Neuronal stem cell (in vitro differentiated cells): ENCODE data around the gene RUBCNL.
A peak's percentile ranks its signal among the peaks of the same experiment; 100 is the strongest.

Experiments
- DNase-seq: peaks from one replicate; pipeline ENCODE4 v3.0.0-alpha.2; 2013; ENCODE audit warnings: low spot score
- H2AFZ ChIP-seq: one replicate; pipeline ENCODE4 v1.6.1; 2013; ENCODE audit warnings: mild to moderate bottlenecking, low read length, inconsistent platforms
- H2AK5ac ChIP-seq: 2 replicates; pipeline ENCODE4 v1.6.1; 2013; ENCODE audit warnings: low read depth, mild to moderate bottlenecking, inconsistent platforms, low read length, moderate library complexity, mixed read lengths
- H2BK120ac ChIP-seq: 2 replicates; pipeline ENCODE4 v1.6.1; 2013; ENCODE audit warnings: low read depth, mild to moderate bottlenecking, inconsistent platforms, low read length, moderate library complexity, mixed read lengths
- H2BK12ac ChIP-seq: one replicate; pipeline ENCODE4 v1.6.1; 2013; ENCODE audit warnings: low read length, inconsistent platforms
- H2BK15ac ChIP-seq: 2 replicates; pipeline ENCODE4 v1.6.1; 2013; ENCODE audit warnings: mild to moderate bottlenecking, low read length, inconsistent platforms, mixed read lengths
- H2BK5ac ChIP-seq: one replicate; pipeline ENCODE4 v1.6.1; 2013; ENCODE audit warnings: inconsistent platforms, mild to moderate bottlenecking, low read length, moderate library complexity
- H3K14ac ChIP-seq: one replicate; pipeline ENCODE4 v1.6.1; 2013; ENCODE audit warnings: low read length, inconsistent platforms
- H3K18ac ChIP-seq: 2 replicates; pipeline ENCODE4 v1.6.1; 2013; ENCODE audit warnings: low read length, inconsistent platforms
- H3K23ac ChIP-seq: 2 replicates; pipeline ENCODE4 v1.6.1; 2013; ENCODE audit warnings: low read depth, mild to moderate bottlenecking, mixed read lengths, low read length, inconsistent platforms; ENCODE audit not compliant: poor library complexity
- H3K27ac ChIP-seq: replicated peaks from 3 replicates; pipeline ENCODE4 v1.5.1; 2013; ENCODE audit warnings: low read length, inconsistent platforms
- H3K27me3 ChIP-seq, 3 experiments: 2 replicates each; pipeline ENCODE4 v1.6.1; 2013; ENCODE audit warnings: low read length in 3 of 3, mild to moderate bottlenecking in 2 of 3, inconsistent platforms in 1 of 3, low read depth in 1 of 3, mixed read lengths in 1 of 3, moderate library complexity in 1 of 3; ENCODE audit not compliant: control insufficient read depth in 3 of 3, insufficient read depth in 3 of 3
- H3K36me3 ChIP-seq, 2 donors: replicated peaks in 1 of 2; 2 replicates each; pipeline ENCODE4 v1.6.1; 2013; ENCODE audit warnings: low read length in 2 of 2; ENCODE audit not compliant: control insufficient read depth in 2 of 2, insufficient read depth in 2 of 2
- H3K4ac ChIP-seq: 2 replicates; pipeline ENCODE4 v1.6.1; 2013; ENCODE audit warnings: inconsistent platforms, mild to moderate bottlenecking, low read length, moderate library complexity
- H3K4me1 ChIP-seq, 2 donors: 1 replicate in 1 of 2; 2 replicates in 1 of 2; pipeline ENCODE4 v1.6.1; 2013; ENCODE audit warnings: low read length in 2 of 2, low read depth in 1 of 2; ENCODE audit not compliant: control insufficient read depth in 2 of 2, insufficient read depth in 1 of 2
- H3K4me2 ChIP-seq: one replicate; pipeline ENCODE4 v1.6.1; 2013; ENCODE audit warnings: mild to moderate bottlenecking, low read length, inconsistent platforms; ENCODE audit not compliant: insufficient read depth, poor library complexity, severe bottlenecking
- H3K4me3 ChIP-seq, 2 donors: 2 replicates each; pipeline ENCODE4 v1.5.1; 2013; ENCODE audit warnings: low read length in 2 of 2, mild to moderate bottlenecking in 2 of 2, inconsistent platforms in 1 of 2, moderate library complexity in 1 of 2
- H3K79me1 ChIP-seq: one replicate; pipeline ENCODE4 v1.6.1; 2013; ENCODE audit warnings: low read depth, mild to moderate bottlenecking, inconsistent platforms, low read length, moderate library complexity
- H3K9ac ChIP-seq: one replicate; pipeline ENCODE4 v1.6.1; 2013; ENCODE audit warnings: mild to moderate bottlenecking, low read depth, low read length, inconsistent platforms; ENCODE audit not compliant: poor library complexity
- H3K9me3 ChIP-seq, 2 donors: replicated peaks in 1 of 2; 2 replicates each; pipeline versions ENCODE3 to v1.6.1; 2013; ENCODE audit warnings: low read length in 2 of 2, mild to moderate bottlenecking in 2 of 2, inconsistent platforms in 1 of 2, low read depth in 1 of 2, mixed read lengths in 1 of 2, moderate library complexity in 1 of 2; ENCODE audit not compliant: control insufficient read depth in 2 of 2, insufficient read depth in 1 of 2
- H4K8ac ChIP-seq: one replicate; pipeline ENCODE4 v1.6.1; 2013; ENCODE audit warnings: low read depth, mild to moderate bottlenecking, inconsistent platforms, low read length, moderate library complexity
- H4K91ac ChIP-seq: one replicate; pipeline ENCODE4 v1.6.1; 2013; ENCODE audit warnings: low read length, low read depth, mild to moderate bottlenecking, inconsistent platforms; ENCODE audit not compliant: poor library complexity
- WGBS, 2 donors: extraction: QIAGEN DNeasy Blood & Tissue Kit; methylation state at CpG; one replicate each; pipeline ENCODE4 v1.1.7; 2013; ENCODE audit warnings: missing lambda C conversion rate in 2 of 2, mixed read lengths in 1 of 2; ENCODE audit not compliant: insufficient read length in 2 of 2, insufficient replicate concordance in 1 of 2; ENCODE audit errors: extremely low coverage in 2 of 2; 5-methylcytosine and 5-hydroxymethylcytosine counted together

RUBCNL gene

GRCh38 chr13:46369506-46370277, 17.4 kb downstream of the RUBCNL start:
- WGBS, 2 donors = no CpG with 5 or more reads among the region's 4 CpGs
- H3K4me3 ChIP-seq = no peak overlapping the region
- H3K9me3 ChIP-seq = peaks cover 0 to 2% of the 10 kb centered on the region in 2 donors
- no peak overlapping the region for H2BK15ac ChIP-seq
- H3K18ac ChIP-seq = no peak overlapping the region
- H3K14ac ChIP-seq = no peak overlapping the region
- H2BK12ac ChIP-seq = no peak overlapping the region
- no peak overlapping the region for H2BK5ac ChIP-seq
- H3K27ac ChIP-seq = no peak overlapping the region
- no peak overlapping the region for H2BK120ac ChIP-seq
- H4K91ac ChIP-seq = no peak overlapping the region
- no peak for DNase-seq
- no peaks in the 10 kb centered on the region for H3K4me1 ChIP-seq
- no peak overlapping the region for H3K23ac ChIP-seq
- H3K27me3 ChIP-seq = peaks cover 0 to 2% (median 0%) of the 10 kb centered on the region in 3 experiments
- H2AK5ac ChIP-seq = no peak overlapping the region
- peak overlapping the region; percentile 24 for H2AFZ ChIP-seq
- H3K4ac ChIP-seq = no peak overlapping the region
- no peak overlapping the region for H4K8ac ChIP-seq
- no peaks in the 10 kb centered on the region for H3K36me3 ChIP-seq
- no peak overlapping the region for H3K4me2 ChIP-seq
- no peaks in the 10 kb centered on the region for H3K79me1 ChIP-seq
- H3K9ac ChIP-seq = no peak overlapping the region

DNA sequence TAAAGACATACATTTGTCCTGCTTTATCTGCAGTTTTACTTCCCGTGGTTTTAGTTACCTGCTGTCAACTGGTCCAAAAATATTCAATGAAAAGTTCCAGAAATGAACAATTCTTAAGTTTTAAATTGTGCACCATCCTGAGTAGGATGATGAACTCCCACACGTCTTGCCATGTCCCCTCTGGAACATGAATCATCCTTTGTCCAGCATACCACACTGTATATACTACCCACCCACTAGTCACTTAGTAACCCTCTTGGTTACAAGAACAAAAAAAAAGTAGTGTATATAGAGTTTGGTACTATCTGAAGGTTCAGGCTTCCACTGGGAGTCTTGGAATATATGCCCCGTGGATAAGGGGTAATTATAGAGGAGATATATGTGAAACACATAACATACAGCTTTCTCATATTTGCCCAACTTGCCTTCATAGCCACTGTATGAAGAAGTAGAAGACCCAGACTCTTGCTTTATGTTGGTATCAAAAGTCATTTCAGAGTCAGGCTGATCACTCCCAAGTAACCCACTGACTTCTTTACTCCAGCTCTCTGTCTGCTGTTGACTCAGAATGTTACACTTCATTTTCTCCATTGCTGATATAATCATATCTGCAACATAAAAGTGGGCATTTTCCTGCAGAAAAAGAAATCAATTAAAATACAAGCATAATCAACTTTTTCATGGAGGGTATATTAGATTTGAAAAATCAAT, 19.3 kb downstream of the RUBCNL start:
- H3K14ac ChIP-seq = no peak overlapping the region
- no peak overlapping the region for H2BK12ac ChIP-seq
- no peaks in the 10 kb centered on the region for H3K4me1 ChIP-seq
- no peak overlapping the region for H4K8ac ChIP-seq
- no peak for DNase-seq
- H3K9ac ChIP-seq = no peak overlapping the region
- H3K4me2 ChIP-seq = no peak overlapping the region
- H3K4me3 ChIP-seq = no peak overlapping the region
- H3K9me3 ChIP-seq = peaks cover 0 to 2% of the 10 kb centered on the region in 2 donors
- no peak overlapping the region for H3K23ac ChIP-seq
- no peak overlapping the region for H2BK5ac ChIP-seq
- no peak overlapping the region for H2BK120ac ChIP-seq
- no peaks in the 10 kb centered on the region for H3K36me3 ChIP-seq
- no peak overlapping the region for H3K4ac ChIP-seq
- H2BK15ac ChIP-seq = no peak overlapping the region
- peaks cover 0 to 2% (median 0%) of the 10 kb centered on the region in 3 experiments for H3K27me3 ChIP-seq
- no peak overlapping the region for H3K27ac ChIP-seq
- H3K18ac ChIP-seq = no peak overlapping the region
- no peak overlapping the region for H2AFZ ChIP-seq
- no peak overlapping the region for H4K91ac ChIP-seq
- no peaks in the 10 kb centered on the region for H3K79me1 ChIP-seq
- no peak overlapping the region for H2AK5ac ChIP-seq
- WGBS, 2 donors = no CpG with 5 or more reads among the region's 3 CpGs

- DNase-seq = no peak
- H2BK15ac ChIP-seq = no peak overlapping the region
- H3K79me1 ChIP-seq = no peaks in the 10 kb centered on the region
- H3K27me3 ChIP-seq = no peaks in the 10 kb centered on the region
- no peak overlapping the region for H2BK120ac ChIP-seq
- H4K8ac ChIP-seq = no peak overlapping the region
- H3K4me2 ChIP-seq = no peak overlapping the region
- no peak overlapping the region for H3K14ac ChIP-seq
- H2BK12ac ChIP-seq = no peak overlapping the region
- peaks cover 0 to 2% of the 10 kb centered on the region in 2 donors for H3K9me3 ChIP-seq
- H3K27ac ChIP-seq = no peak overlapping the region
- H2BK5ac ChIP-seq = no peak overlapping the region
- WGBS, 2 donors = no CpG with 5 or more reads among the region's 7 CpGs
- no peaks in the 10 kb centered on the region for H3K4me1 ChIP-seq
- no peak overlapping the region for H3K9ac ChIP-seq
- H3K23ac ChIP-seq = no peak overlapping the region
- H3K4me3 ChIP-seq = no peak overlapping the region
- no peak overlapping the region for H2AFZ ChIP-seq
- no peak overlapping the region for H4K91ac ChIP-seq
- no peaks in the 10 kb centered on the region for H3K36me3 ChIP-seq
- H3K18ac ChIP-seq = no peak overlapping the region
- no peak overlapping the region for H2AK5ac ChIP-seq
- H3K4ac ChIP-seq = no peak overlapping the region
Measured at GRCh38 chr13:46361276-46361934, 25.6 kb downstream of the RUBCNL start.

DNA sequence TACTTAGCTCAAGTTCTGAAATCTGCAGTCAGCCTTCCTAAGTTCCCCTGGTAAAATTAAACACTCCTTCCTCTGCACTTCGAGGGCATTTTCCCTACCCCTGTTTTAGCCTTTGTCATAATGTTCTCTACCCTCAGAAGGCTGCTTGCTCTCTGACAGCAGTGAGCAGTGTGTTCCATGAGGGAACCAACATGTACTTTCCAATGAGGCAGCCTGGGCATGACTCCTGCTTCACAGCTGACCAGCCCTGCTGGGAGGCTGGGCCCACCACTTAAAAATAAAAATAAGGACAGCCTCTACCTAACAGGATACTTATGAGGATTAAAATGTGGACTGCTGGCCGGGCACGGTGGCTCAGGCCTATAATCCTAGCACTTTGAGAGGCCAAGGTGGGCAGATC, 26.4 kb downstream of the RUBCNL start:
- Histone ChIP-seq H2BK5ac (no peak overlapping the region), H4K91ac (no peak overlapping the region), H3K79me1 (no peaks in the 10 kb centered on the region), H2AK5ac (no peak overlapping the region), H3K4me2 (no peak overlapping the region), H3K36me3 (no peaks in the 10 kb centered on the region), H2BK12ac (no peak overlapping the region), H3K27ac (no peak overlapping the region), H3K4me1 (no peaks in the 10 kb centered on the region), H3K9ac (no peak overlapping the region), H2BK120ac (no peak overlapping the region), H3K4me3 (no peak overlapping the region), H3K18ac (no peak overlapping the region), H3K9me3 (peaks cover 0 to 2% of the 10 kb centered on the region in 2 donors), H3K27me3 (no peaks in the 10 kb centered on the region), H2BK15ac (no peak overlapping the region), H3K4ac (no peak overlapping the region), H3K14ac (no peak overlapping the region), H3K23ac (no peak overlapping the region), H4K8ac (no peak overlapping the region), H2AFZ (no peak overlapping the region)
- no peak for DNase-seq
- WGBS, 2 donors = no CpG with 5 or more reads among the region's 3 CpGs
